GM18502 (cell line): ENCODE data around the gene STK32C.
"Not testable (repeated sequence)": the region's sequence is repeated elsewhere in the genome, so short reads cannot be mapped to it uniquely, and the experiment has no call there.

Experiments
- ATAC-seq: cut with Tn5 transposase; IDR thresholded peaks from one replicate; pipeline ENCODE4 v1.9.1; 2021; ENCODE audit warnings: mild to moderate bottlenecking; ENCODE audit not compliant: unreplicated experiment, poor library complexity

The STK32C gene

GRCh38 chr10:132303361-132304115 is 4.2 kb downstream of the STK32C start:
- no peak for ATAC-seq

- no peak for ATAC-seq
Observed at GRCh38 chr10:132302421-132303310, 5.1 kb downstream of the STK32C start.

- no peak for ATAC-seq
Observed at GRCh38 chr10:132301371-132302330, 6.1 kb downstream of the STK32C start.

- no peak for ATAC-seq
Observed at GRCh38 chr10:132300582-132300981, 7.2 kb downstream of the STK32C start.

- no peak for ATAC-seq
Observed at GRCh38 chr10:132299371-132300336, 8.1 kb downstream of the STK32C start.

GRCh38 chr10:132298038-132298881 is 9.5 kb downstream of the STK32C start:
- ATAC-seq: no peak

GRCh38 chr10:132297526-132297925 is 10.2 kb downstream of the STK32C start:
- no peak for ATAC-seq

GRCh38 chr10:132296666-132297443 is 10.9 kb downstream of the STK32C start:
- no peak for ATAC-seq

GRCh38 chr10:132295481-132295880 is 12.3 kb downstream of the STK32C start:
- not testable (repeated sequence) for ATAC-seq

- no peak for ATAC-seq
Observed at GRCh38 chr10:132294561-132295318, 13.0 kb downstream of the STK32C start.

- no peak for ATAC-seq
Observed at GRCh38 chr10:132293813-132294520, 13.8 kb downstream of the STK32C start.

- no peak for ATAC-seq
Observed at GRCh38 chr10:132293201-132293812, 14.4 kb downstream of the STK32C start.

GRCh38 chr10:132292287-132293200 is 15.2 kb downstream of the STK32C start:
- no peak for ATAC-seq

- no peak for ATAC-seq
Observed at GRCh38 chr10:132291826-132292225, 15.9 kb downstream of the STK32C start.

GRCh38 chr10:132290631-132291030 is 17.1 kb downstream of the STK32C start:
- no peak for ATAC-seq
